Progenitor cell of endocrine pancreas (in vitro differentiated cells): ENCODE measurements around the gene DGCR2. TPM values are rescaled to one million over a fixed set of nuclear protein-coding genes. Genes with fewer than 3 reads are reported as not detected.
"Not testable (repeated sequence)": the region's sequence is repeated elsewhere in the genome, so short reads cannot be mapped to it uniquely, and the experiment has no call there.

Source experiments
- DNase-seq: peaks from one replicate; pipeline ENCODE4 v3.0.0; 2021; ENCODE audit warnings: low spot score; ENCODE audit not compliant: unreplicated experiment
- H3K27ac Mint-ChIP-seq: 2 replicates; pipeline ENCODE4 v1.8.0; 2021; ENCODE audit warnings: mild to moderate bottlenecking, moderate library complexity, mixed read lengths
- H3K27me3 Mint-ChIP-seq: 2 replicates; pipeline ENCODE4 v1.8.0; 2021; ENCODE audit warnings: mixed read lengths
- H3K36me3 Mint-ChIP-seq: 2 replicates; pipeline ENCODE4 v1.8.0; 2022; ENCODE audit warnings: mixed read lengths; ENCODE audit not compliant: insufficient read depth
- H3K4me1 Mint-ChIP-seq: 2 replicates; pipeline ENCODE4 v1.8.0; 2021; ENCODE audit warnings: low read depth, mixed read lengths
- H3K4me3 Mint-ChIP-seq: 2 replicates; pipeline ENCODE4 v1.8.0; 2021; ENCODE audit warnings: low read depth, mild to moderate bottlenecking, moderate library complexity, mixed read lengths
- H3K9me3 Mint-ChIP-seq: 2 replicates; pipeline ENCODE4 v1.8.0; 2021; ENCODE audit warnings: low read depth, mixed read lengths
- total RNA-seq: library from RNA; stranded (reverse); gene quantifications from 2 replicates; pipeline ENCODE4 v1.2.1, GENCODE V29; 2021
- TF ChIP-seq, protein P1 (sequence below): fragments of 200-600 bp; sonication (generic); IDR thresholded peaks from one replicate; pipeline ENCODE4 v1.5.0; 2021; ENCODE audit warnings: antibody characterized with exemption, mild to moderate bottlenecking; ENCODE audit not compliant: unreplicated experiment

The DGCR2 gene
- total RNA-seq, 1 donor from 2014 or later: 89.1 TPM

DNA sequence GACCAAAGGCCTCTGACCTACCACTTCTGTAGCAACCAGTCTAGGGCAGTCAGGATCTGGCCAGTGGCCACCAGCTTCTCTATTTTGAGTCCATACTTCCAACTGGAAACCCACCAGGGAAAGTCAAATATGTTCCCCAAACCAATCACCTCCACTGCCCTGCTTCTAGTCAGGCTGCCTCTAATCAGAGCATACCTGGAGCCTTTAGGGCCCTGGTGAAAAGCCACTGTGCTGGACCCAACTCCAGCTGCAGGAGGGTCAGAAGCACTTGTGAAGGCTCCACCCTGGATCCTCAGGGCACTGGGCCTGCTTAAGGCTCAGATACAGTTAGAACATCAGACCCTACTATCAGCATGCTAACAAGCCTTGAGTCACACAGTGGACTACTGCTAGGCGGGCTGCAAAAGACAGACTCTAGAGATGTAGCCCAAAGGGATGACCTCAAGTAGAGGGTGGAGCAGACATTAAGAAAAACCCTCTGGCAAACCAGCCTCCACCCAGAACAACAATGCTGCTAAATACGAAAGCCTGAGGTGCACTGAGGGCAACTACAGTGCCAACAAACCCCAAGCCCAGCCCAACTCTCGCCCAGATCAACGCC is 69.2 kb downstream of the DGCR2 start:
- Mint-ChIP-seq H3K4me3 (no peak overlapping the region), H3K27ac (no peak overlapping the region), H3K4me1 (peaks cover 3% of the 10 kb centered on the region), H3K27me3 (no peaks in the 10 kb centered on the region), H3K9me3 (no peaks in the 10 kb centered on the region), H3K36me3 (peaks cover 19% of the 10 kb centered on the region)
- TF ChIP-seq, protein P1, sequence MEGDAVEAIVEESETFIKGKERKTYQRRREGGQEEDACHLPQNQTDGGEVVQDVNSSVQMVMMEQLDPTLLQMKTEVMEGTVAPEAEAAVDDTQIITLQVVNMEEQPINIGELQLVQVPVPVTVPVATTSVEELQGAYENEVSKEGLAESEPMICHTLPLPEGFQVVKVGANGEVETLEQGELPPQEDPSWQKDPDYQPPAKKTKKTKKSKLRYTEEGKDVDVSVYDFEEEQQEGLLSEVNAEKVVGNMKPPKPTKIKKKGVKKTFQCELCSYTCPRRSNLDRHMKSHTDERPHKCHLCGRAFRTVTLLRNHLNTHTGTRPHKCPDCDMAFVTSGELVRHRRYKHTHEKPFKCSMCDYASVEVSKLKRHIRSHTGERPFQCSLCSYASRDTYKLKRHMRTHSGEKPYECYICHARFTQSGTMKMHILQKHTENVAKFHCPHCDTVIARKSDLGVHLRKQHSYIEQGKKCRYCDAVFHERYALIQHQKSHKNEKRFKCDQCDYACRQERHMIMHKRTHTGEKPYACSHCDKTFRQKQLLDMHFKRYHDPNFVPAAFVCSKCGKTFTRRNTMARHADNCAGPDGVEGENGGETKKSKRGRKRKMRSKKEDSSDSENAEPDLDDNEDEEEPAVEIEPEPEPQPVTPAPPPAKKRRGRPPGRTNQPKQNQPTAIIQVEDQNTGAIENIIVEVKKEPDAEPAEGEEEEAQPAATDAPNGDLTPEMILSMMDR: no peak
- DNase-seq: no peak

DNA sequence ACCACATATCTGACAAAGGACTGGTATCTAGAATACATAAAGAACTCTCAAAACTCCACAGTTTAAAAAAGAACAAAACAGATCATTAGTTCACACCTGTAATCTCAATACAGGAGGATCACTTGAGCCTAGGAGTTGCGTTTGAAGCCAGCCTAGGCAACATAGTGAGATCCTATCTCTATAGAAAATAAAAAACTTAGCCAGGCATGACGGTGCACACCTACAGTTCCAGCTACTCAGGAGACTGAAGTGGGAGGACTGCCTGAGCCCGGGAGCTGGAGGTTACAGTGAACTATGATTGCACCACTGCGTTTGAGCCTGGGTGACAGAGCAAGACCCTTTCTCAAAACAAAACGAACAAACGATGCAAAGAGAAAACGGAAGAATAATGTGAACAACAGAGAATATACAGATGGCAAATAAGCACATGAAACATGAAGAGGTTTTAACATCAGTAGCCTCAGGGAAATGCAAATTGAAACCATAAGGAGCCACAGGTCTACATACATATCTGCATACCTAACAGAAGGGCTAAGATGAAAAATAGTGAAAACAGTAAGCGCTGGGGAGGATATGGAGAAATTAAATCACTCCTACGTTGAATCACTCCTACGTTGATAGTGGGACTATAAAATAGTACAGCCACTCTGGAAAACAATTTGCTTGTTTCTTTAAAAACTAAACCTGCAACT is 70.7 kb downstream of the DGCR2 start:
- Mint-ChIP-seq H3K9me3 (no peaks in the 10 kb centered on the region), H3K4me1 (peaks cover 3% of the 10 kb centered on the region), H3K27me3 (no peaks in the 10 kb centered on the region), H3K4me3 (no peak overlapping the region), H3K27ac (no peak overlapping the region), H3K36me3 (peaks cover 21% of the 10 kb centered on the region)
- TF ChIP-seq, protein P1: no peak
- no peak for DNase-seq

DNA sequence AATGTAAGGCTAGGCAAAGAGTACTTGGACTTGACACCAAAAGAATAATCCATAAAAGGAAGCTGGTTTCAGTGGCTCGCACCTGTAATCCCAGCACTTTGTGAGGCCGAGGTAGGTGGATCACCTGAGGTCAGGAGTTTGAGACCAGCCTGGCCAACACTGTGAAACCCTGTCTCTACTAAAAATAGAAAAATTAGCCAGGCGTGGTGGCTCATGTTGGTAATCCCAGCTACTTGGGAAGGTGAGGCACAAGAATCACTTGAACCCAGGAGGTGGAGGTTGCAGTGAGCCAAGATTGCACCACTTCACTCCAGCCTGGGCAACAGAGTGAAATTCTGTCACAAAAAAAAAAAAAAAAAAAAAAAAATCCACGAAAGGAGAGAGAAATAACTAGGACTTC is 71.4 kb downstream of the DGCR2 start:
- peaks cover 22% of the 10 kb centered on the region for H3K36me3 Mint-ChIP-seq
- H3K27ac Mint-ChIP-seq, DNase-seq, H3K9me3 Mint-ChIP-seq, H3K4me1 Mint-ChIP-seq, H3K27me3 Mint-ChIP-seq, H3K4me3 Mint-ChIP-seq: not testable (repeated sequence)

DNA sequence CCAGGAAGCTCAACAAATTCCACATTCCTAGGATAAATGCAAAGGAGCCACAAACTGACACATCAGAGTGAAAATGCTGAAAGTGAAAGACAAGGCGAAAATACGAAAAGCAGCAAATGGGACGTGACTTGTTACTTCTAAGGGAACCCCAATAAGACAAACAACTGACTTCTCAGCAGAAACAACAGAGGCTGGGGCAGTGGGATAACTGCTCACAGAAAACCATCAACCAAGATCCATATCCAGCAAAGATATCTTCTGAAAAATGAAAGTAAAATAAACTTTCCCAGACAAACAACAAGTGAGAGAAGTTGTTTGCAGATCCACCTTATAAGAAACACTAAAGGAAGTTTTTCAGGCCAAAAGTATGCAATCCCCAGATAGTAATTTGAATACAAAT is 72.1 kb downstream of the DGCR2 start:
- Mint-ChIP-seq H3K27ac (no peak overlapping the region), H3K4me3 (no peak overlapping the region), H3K9me3 (no peaks in the 10 kb centered on the region), H3K27me3 (no peaks in the 10 kb centered on the region), H3K36me3 (peaks cover 22% of the 10 kb centered on the region), H3K4me1 (peaks cover 5% of the 10 kb centered on the region)
- TF ChIP-seq, protein P1: no peak
- DNase-seq: no peak

DNA sequence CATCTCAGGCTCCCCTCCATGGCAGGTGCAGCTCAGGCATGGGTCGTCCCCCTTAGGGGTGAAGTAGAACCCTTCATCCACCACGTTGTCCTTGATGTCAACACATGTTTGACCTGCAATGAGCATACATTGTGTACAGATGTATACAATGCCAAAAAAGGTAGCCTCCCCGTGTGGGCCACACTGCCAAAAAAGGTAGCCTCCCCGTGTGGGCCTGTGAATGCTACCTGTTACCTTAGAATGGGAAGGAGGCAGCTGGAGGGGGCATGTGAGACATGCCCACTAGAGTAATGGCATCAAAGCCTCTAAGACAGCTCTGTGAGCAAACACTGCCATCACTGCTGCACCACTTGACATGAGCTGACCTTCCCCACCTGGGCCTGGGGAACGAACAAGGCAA is 73.7 kb downstream of the DGCR2 start:
- H3K27ac Mint-ChIP-seq: no peak overlapping the region
- H3K4me3 Mint-ChIP-seq: no peak overlapping the region
- H3K4me1 Mint-ChIP-seq: peaks cover 6% of the 10 kb centered on the region
- TF ChIP-seq, protein P1: no peak
- no peaks in the 10 kb centered on the region for H3K9me3 Mint-ChIP-seq
- DNase-seq: no peak
- H3K27me3 Mint-ChIP-seq: no peaks in the 10 kb centered on the region
- peaks cover 17% of the 10 kb centered on the region for H3K36me3 Mint-ChIP-seq

DNA sequence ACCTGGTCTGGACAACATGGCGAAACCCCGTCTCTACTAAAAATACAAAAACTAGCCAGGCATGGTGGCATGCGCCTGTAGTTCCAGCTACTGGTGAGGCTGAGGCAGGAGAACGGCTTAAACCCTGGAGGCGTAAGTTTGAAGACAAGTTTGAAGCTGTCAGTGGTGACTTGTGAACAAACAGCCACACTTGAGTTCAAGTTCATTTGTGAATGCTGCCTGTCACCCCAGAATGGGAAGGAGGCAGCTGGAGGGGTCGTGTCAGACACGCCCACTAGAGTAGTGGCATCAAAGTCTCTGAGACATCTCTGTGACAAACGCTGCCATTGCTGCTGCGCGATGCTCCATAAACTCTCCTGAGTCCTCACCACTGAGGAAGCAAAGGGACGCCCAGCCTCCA is 74.2 kb downstream of the DGCR2 start:
- TF ChIP-seq, protein P1: no peak

More for the DNA sequence above, 74.2 kb downstream of the DGCR2 start:
- H3K4me3 Mint-ChIP-seq: no peak overlapping the region
- no peak for DNase-seq
- peaks cover 15% of the 10 kb centered on the region for H3K36me3 Mint-ChIP-seq
- no peaks in the 10 kb centered on the region for H3K27me3 Mint-ChIP-seq
- peaks cover 6% of the 10 kb centered on the region for H3K4me1 Mint-ChIP-seq
- H3K27ac Mint-ChIP-seq: no peak overlapping the region
- no peaks in the 10 kb centered on the region for H3K9me3 Mint-ChIP-seq
